GM12891 (cell line): ENCODE data around the gene SREBF1.

ENCODE experiments used
- DNase-seq: peaks from one replicate; pipeline ENCODE4 v3.0.0; 2011; ENCODE audit warnings: low spot score; ENCODE audit not compliant: insufficient read length
- FAIRE-seq: peaks from 2 replicates; lab custom pipeline; 2011; peaks lifted over from hg19 to GRCh38; lab: Jason Lieb, UNC
- PAX5 ChIP-seq: IDR thresholded peaks from 2 replicates; pipeline ENCODE4 v1.6.1; 2011; ENCODE audit warnings: low read length, moderate library complexity, mild to moderate bottlenecking; ENCODE audit not compliant: insufficient read depth, severe bottlenecking
- POLR2A ChIP-seq: IDR thresholded peaks from 2 replicates; pipeline ENCODE4 v1.6.1; 2011; ENCODE audit warnings: low read depth, low read length, control low read depth
- POLR2AphosphoS5 ChIP-seq: IDR thresholded peaks from 2 replicates; pipeline ENCODE4 v1.6.1; 2011; ENCODE audit warnings: low read depth, low read length, control low read depth
- POU2F2 ChIP-seq: IDR thresholded peaks from 2 replicates; pipeline ENCODE4 v1.6.1; 2011; ENCODE audit warnings: low read depth, mild to moderate bottlenecking, control low read depth, low read length, moderate library complexity
- SPI1 ChIP-seq: IDR thresholded peaks from 2 replicates; pipeline ENCODE4 v1.6.1; 2011; ENCODE audit warnings: low read depth, low read length, control low read depth
- TAF1 ChIP-seq: IDR thresholded peaks from 2 replicates; pipeline ENCODE4 v1.6.1; 2011; ENCODE audit warnings: low read depth, low read length, control low read depth

The SREBF1 gene

DNA sequence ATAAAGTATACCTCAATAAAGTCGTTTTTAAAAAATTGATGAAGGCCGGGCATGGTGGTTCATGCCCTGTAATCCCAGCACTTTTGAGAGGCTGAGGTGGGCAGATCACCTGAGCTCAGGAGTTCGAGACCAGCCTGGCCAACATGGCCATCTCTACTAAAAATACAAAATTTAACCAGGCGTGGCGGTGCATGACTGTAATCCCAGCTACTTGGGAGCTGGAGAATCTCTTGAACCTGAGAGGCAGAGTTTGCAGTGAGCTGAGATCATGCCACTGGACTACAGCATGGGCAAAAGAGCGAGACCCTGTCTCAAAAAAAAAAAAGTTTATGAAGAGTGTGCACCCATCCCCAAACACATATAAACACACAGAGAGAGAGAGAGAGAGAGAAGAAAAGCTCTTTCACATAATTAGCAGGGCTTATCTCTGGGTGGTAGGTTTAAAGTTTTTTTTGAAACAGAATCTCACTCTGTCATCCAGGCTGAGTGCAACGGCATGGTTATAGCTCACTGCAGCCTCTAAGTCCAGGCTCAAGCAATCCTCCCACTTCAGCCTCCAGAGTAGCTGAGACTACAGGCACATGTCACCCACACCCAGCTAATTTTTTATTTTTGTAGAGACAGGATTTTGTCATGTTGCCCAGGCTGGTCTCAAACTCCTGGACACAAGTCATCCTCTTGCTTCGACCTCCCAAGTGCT, 3.0 kb downstream of the SREBF1 start:
- no peak for FAIRE-seq
- no peak for TF ChIP-seq SPI1
- TF ChIP-seq PAX5 = no peak
- TF ChIP-seq POLR2A = no peak
- no peak for TF ChIP-seq POU2F2
- TF ChIP-seq POLR2AphosphoS5 = no peak
- no peak for TF ChIP-seq TAF1
- no peak for DNase-seq

DNA sequence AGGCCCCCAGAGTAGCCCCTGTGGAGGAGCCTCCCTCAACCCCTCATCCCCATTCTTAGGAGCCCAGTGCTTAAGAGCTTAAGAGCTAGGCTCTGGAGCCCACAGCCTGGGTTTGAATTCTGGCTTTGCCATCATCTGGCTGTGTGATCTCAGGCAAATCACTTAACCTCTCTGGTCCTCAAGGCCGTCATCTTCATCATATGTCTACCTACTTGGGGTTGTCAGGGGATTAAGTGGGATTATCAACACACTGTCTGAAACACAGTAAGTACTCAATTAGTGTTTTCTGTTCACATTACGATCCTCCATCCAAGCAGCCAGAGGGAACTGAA, 4.8 kb downstream of the SREBF1 start:
- FAIRE-seq = no peak
- DNase-seq = no peak
- TF ChIP-seq TAF1 (no peak), POLR2AphosphoS5 (no peak), SPI1 (no peak), POU2F2 (no peak)

DNA sequence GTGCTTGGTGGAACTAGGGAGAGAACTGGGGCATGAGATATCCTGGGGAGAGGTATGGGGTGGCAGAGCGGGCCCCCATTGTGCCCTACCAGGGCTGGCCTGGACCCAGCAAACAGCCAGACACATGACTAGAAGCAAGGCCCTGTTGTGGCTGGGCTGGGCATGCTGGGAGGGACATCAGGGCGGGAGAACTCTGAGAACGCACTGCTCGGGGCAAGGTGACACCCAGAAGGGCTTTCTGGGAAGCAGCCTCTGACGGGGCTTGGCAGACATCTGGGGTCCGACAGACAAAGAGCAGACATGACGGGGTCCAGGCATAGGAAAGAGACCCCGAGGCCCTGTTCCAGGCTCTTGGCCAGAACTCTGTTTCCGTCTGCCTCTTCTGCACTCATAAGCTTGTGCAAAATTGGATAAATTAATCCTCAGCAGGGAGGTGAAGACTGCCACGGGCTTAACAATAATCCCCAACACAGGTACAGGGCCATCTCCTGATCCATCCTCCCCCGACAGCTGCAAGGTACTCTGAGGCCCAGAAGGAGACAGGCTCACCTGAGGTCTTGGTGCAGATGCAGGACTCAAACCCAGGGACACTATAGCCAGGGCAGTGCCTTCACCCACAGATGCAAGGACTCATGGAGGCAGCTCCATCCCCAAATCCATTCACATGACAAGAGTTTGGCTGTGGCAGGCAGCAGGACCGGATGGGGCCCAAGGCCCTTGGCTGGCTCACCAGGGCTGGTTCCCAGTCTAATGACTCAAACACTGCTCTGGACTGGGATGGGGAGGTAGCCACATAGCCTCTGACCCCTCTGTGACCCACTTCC, 5.4 kb downstream of the SREBF1 start:
- FAIRE-seq (no peak), DNase-seq (no peak)
- no peak for TF ChIP-seq SPI1
- TF ChIP-seq PAX5 = no peak
- TF ChIP-seq TAF1 = no peak
- TF ChIP-seq POU2F2 = no peak
- TF ChIP-seq POLR2A = no peak
- TF ChIP-seq POLR2AphosphoS5 = no peak

DNA sequence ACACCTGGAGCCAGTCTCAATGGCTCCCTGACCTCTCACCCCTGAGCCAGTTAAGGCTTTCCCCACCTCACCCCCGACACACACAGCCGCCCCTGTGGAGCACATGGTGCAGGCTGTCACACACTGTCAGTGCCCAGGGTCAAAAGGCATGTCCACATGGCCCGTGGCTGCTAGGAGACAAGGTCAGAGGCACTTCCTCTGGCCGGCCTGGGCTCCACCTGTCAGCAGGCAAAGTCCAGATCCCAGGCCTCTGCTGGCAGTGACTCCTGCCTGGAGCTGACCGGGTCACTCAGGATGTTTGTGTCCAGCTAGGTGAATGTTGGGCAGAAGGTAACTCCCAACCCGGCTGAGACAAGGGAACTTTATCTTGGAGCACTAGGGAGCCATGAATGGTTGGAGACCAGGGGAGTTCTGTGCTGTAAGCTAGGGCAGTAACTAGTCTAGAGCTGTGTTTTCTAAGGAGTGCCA, 6.0 kb downstream of the SREBF1 start:
- TF ChIP-seq POLR2A (no peak), PAX5 (no peak), SPI1 (no peak), POLR2AphosphoS5 (no peak), POU2F2 (no peak), TAF1 (no peak)
- FAIRE-seq (no peak), DNase-seq (no peak)

DNA sequence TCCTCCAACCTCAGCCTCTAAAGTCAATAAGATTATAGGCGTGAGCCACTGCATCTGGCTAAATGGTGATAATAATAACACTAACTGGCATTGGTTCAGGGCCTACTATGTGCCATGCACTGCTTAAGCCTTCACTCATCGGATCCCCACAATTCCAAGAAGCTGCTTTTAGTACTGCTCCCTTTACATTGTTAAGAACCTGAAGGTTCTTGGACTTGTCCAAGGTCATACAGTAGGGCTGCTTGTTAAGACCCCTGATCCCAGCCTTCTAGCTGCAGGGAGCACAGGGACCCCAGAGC, 6.6 kb downstream of the SREBF1 start:
- FAIRE-seq = no peak
- TF ChIP-seq PAX5 (no peak), TAF1 (no peak), POLR2AphosphoS5 (no peak), SPI1 (no peak)
- no peak for DNase-seq

DNA sequence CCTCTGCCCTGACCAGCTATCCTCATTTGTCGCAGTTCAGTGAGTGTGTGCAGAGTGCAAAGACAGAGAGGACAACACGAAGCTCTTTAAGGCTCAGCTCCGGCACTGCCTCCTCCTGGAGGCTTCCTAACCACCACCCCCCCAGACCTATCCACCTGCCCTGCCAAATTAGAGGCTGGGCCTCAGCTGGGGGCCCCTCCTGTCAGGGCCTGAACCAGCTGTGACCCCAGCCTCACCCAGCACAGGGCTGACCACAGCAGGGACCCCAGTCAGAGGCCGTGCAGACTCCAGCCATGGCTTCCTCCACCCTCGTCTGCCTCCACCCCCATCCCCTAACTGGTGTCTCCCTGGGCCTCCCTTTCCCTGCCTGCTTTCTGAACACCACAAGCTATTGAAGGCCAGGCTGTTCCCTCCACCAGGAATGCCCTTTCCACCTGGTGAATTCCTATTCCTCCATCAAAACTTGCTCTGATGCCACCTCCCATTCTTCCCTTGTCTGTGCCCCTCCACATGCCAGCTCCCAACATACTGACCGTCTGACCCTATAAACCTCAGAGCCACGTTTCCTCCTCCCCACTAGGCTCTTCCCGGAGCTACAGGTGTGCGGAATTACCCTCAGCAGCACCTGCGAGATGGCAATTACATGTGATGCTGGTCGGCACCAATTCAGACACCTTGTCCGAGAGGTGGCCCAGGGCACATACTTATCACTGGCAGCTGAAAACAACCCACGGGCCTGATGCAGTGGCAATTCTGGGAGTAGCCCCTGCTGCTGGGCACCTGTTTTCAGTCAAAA, 8.8 kb downstream of the SREBF1 start:
- DNase-seq = no peak
- TF ChIP-seq PAX5 (no peak), SPI1 (no peak), POLR2AphosphoS5 (no peak), POLR2A (no peak), POU2F2 (no peak), TAF1 (no peak)
- no peak for FAIRE-seq

DNA sequence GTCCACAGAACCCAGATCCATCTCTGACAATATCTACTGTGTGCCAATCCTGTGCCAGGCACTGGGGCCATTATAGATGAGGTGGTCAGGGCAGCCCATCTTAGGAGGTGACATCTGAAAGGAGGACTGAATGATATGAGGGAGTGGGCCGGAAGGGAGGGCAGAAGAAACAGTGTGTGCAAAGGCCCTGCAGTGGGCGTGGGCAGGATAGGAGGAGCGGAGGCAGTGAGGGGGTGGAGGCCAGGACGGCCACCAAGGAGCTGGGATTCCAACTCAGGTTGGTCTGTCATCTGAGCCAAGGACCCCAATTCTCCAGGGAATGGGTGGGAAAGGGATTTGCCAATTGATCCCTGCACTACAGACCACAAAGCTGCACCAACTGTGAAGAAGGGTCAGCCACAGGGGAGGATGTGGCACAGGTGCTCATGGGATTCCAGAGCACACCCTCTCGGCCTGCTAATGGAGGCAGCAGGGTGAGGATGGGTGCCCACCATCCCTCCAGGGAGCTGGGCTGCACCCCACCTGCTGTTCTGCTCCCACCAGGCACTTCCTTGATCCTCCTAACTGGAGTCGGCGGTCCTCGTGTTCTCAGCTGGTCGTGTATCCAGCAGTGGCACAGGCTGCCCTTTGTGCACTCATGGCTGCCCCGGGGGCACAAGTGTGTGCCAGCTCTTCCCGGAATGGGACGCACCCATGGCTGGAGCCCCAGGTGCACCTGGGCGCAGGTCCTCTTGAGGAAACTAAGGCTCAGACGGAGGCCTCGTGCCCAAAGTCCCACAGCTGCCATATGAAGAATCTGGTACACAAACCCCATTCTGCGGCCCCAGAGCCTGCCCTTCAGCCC, 9.6 kb downstream of the SREBF1 start:
- TF ChIP-seq TAF1 (no peak), SPI1 (no peak), POLR2A (no peak), POU2F2 (no peak), PAX5 (no peak), POLR2AphosphoS5 (no peak)
- no peak for DNase-seq
- FAIRE-seq = no peak

DNA sequence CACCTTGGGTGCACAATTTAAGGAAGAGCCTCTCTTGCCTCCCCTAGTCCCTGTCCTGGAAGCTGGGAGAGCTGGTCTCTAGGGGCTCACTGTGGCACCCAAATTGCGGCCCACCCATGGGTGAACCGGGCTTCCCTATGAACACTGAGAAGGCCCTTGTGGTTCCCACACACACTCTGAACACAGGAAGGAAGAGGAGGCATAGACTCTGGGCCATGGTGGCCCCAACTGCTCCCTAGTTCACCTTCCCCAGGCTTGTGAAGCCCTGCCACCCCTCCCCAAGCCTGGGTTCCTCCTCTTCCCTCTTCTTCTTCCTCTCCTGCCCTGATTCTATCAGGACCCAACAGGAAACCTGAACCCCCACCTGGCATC, 10.5 kb downstream of the SREBF1 start:
- FAIRE-seq (no peak), DNase-seq (no peak)
- TF ChIP-seq POLR2A (no peak), POU2F2 (no peak), SPI1 (no peak), PAX5 (no peak), POLR2AphosphoS5 (no peak), TAF1 (no peak)
